ENCODE results near the gene CASS4.

CASS4 gene

DNA sequence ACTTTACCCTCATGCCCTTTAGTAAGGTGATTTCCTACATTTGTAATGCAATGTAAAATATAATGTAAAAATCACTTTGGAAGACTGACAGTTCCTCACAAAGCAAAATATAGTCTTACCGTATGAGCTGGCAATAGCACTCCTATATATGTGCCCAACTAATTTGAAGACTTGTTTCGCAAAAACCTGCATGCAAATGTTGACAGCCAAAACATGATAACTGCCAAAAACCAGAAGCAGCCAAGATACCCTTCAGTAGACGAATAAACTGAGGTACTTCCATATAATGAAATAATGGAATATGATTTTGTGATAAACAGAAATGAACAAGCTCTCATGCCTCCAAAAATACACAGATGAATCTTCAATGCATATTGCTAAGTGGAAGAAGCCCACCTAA lies 33.7 kb upstream of the CASS4 start:
- no peak for TF ChIP-seq CTCF (IDR thresholded peaks at IDR 0.05)
- Histone ChIP-seq H3K27ac (no peak overlapping the region), H3K4me1 (no peaks in the 10 kb centered on the region), H3K79me2 (no peaks in the 10 kb centered on the region), H3K36me3 (ENCODE audit: control insufficient read depth, insufficient read depth, low read length) (no peaks in the 10 kb centered on the region), H3K9ac (no peak overlapping the region), H3K9me3 (ENCODE audit: control insufficient read depth, low read length) (no peaks in the 10 kb centered on the region), H3K27me3 (ENCODE audit: control insufficient read depth, insufficient read depth, low read length) (no peaks in the 10 kb centered on the region), H2AFZ (no peak overlapping the region), H3K4me2 (ENCODE audit: low read length) (no peak overlapping the region), H3K4me3 (ENCODE audit: low read depth, low read length) (no peak overlapping the region)

DNA sequence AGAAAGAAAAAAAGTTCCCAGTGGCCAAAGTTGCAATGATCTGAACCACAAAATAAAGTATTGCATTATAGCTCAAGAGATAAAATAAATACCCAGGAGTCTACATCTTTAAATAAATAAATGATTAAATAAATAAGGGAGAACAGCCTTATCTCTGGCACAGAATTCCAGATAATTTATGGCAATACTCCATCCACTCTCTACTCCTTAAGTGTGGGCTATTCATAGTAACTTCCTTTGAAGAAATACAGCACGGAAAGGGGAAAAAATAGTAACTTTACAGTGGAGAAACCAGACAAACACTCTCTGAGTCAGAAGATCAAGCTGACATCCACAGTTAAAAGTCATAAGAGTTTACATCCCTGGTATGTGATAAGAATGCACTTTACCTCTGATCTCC lies 31.7 kb upstream of the CASS4 start:
- Histone ChIP-seq H3K27me3 (ENCODE audit: control insufficient read depth, insufficient read depth, low read length) (no peaks in the 10 kb centered on the region), H3K9ac (no peak overlapping the region), H2AFZ (no peak overlapping the region), H3K4me3 (ENCODE audit: low read depth, low read length) (no peak overlapping the region), H3K27ac (no peak overlapping the region), H3K4me1 (no peaks in the 10 kb centered on the region), H3K79me2 (no peaks in the 10 kb centered on the region), H3K4me2 (ENCODE audit: low read length) (no peak overlapping the region), H3K36me3 (ENCODE audit: control insufficient read depth, insufficient read depth, low read length) (no peaks in the 10 kb centered on the region), H3K9me3 (ENCODE audit: control insufficient read depth, low read length) (no peaks in the 10 kb centered on the region)
- no peak for TF ChIP-seq CTCF (IDR thresholded peaks at IDR 0.05)

GRCh38 chr20:56381501-56381900 lies 30.6 kb upstream of the CASS4 start:
- Histone ChIP-seq H3K9me3 (ENCODE audit: control insufficient read depth, low read length) (no peaks in the 10 kb centered on the region), H2AFZ (no peak overlapping the region), H3K27ac (no peak overlapping the region), H3K27me3 (ENCODE audit: control insufficient read depth, insufficient read depth, low read length) (no peaks in the 10 kb centered on the region), H3K4me3 (ENCODE audit: low read depth, low read length) (no peak overlapping the region), H3K4me1 (no peaks in the 10 kb centered on the region), H3K9ac (no peak overlapping the region), H3K4me2 (ENCODE audit: low read length) (no peak overlapping the region), H3K79me2 (no peaks in the 10 kb centered on the region), H3K36me3 (ENCODE audit: control insufficient read depth, insufficient read depth, low read length) (no peaks in the 10 kb centered on the region)
- no peak for TF ChIP-seq CTCF (IDR thresholded peaks at IDR 0.05)

- no peak overlapping the region for H3K4me2 ChIP-seq (ENCODE audit: low read length)
- H3K79me2 ChIP-seq: no peaks in the 10 kb centered on the region
- no peaks in the 10 kb centered on the region for H3K27me3 ChIP-seq (ENCODE audit: control insufficient read depth, insufficient read depth, low read length)
- H3K4me3 ChIP-seq (ENCODE audit: low read depth, low read length): no peak overlapping the region
- no peak overlapping the region for H2AFZ ChIP-seq
- TF ChIP-seq CTCF (IDR thresholded peaks at IDR 0.05): no peak
- no peaks in the 10 kb centered on the region for H3K9me3 ChIP-seq (ENCODE audit: control insufficient read depth, low read length)
- H3K36me3 ChIP-seq (ENCODE audit: control insufficient read depth, insufficient read depth, low read length): no peaks in the 10 kb centered on the region
- H3K9ac ChIP-seq: no peak overlapping the region
- no peak overlapping the region for H3K27ac ChIP-seq
- no peaks in the 10 kb centered on the region for H3K4me1 ChIP-seq
These were observed 29.4 kb upstream of the CASS4 start for GRCh38 chr20:56382696-56383095.

GRCh38 chr20:56383334-56383733 lies 28.7 kb upstream of the CASS4 start:
- no peak overlapping the region for H3K9ac ChIP-seq
- no peaks in the 10 kb centered on the region for H3K27me3 ChIP-seq (ENCODE audit: control insufficient read depth, insufficient read depth, low read length)
- no peak overlapping the region for H3K4me3 ChIP-seq (ENCODE audit: low read depth, low read length)
- TF ChIP-seq CTCF (IDR thresholded peaks at IDR 0.05): no peak
- H3K27ac ChIP-seq: no peak overlapping the region
- H3K36me3 ChIP-seq (ENCODE audit: control insufficient read depth, insufficient read depth, low read length): no peaks in the 10 kb centered on the region
- no peak overlapping the region for H3K4me2 ChIP-seq (ENCODE audit: low read length)
- H2AFZ ChIP-seq: no peak overlapping the region
- no peaks in the 10 kb centered on the region for H3K4me1 ChIP-seq
- H3K79me2 ChIP-seq: no peaks in the 10 kb centered on the region
- no peaks in the 10 kb centered on the region for H3K9me3 ChIP-seq (ENCODE audit: control insufficient read depth, low read length)
